Testis (tissue), 3 donors: ENCODE measurements around the gene FLNB. TPM values are rescaled to one million over a fixed set of nuclear protein-coding genes. Genes with fewer than 3 reads are reported as not detected.

Experiments
- DNase-seq: peaks from one replicate; pipeline ENCODE4 v3.0.0-alpha.2; 2019
- H3K27ac ChIP-seq, 2 donors: fragments of 200-600 bp; sonication (generic); one replicate each; pipeline ENCODE4 v1.5.1; 2019
- H3K27me3 ChIP-seq: fragments of 200-600 bp; sonication (generic); one replicate; pipeline ENCODE4 v1.5.1; 2019
- H3K36me3 ChIP-seq: fragments of 200-600 bp; sonication (generic); one replicate; pipeline ENCODE4 v1.5.1; 2017; ENCODE audit warnings: low read depth; ENCODE audit errors: missing control alignments
- H3K4me1 ChIP-seq: fragments of 200-600 bp; sonication (generic); one replicate; pipeline ENCODE4 v1.5.1; 2019
- H3K4me3 ChIP-seq, 2 donors: fragments of 200-600 bp; sonication (generic); one replicate each; pipeline ENCODE4 v1.5.1; 2017 to 2019
- H3K9me3 ChIP-seq: fragments of 200-600 bp; sonication (generic); one replicate; pipeline ENCODE4 v1.5.1; 2017
- POLR2A ChIP-seq: fragments of 450-650 bp; IDR thresholded peaks from one replicate; pipeline ENCODE4 v1.6.1; 2017; ENCODE audit warnings: antibody characterized with exemption, mild to moderate bottlenecking, moderate library complexity
- WGBS, 2 donors: methylation state at CpG; one replicate each; pipeline ENCODE4 v1.1.5; 2018; 5-methylcytosine and 5-hydroxymethylcytosine counted together
- intact Hi-C: fragments of 100-400 bp; cut with DNase I; formaldehyde crosslinking; loops from one replicate; pipeline ENCODE4 v1.15.1; 2023; ENCODE audit warnings: low total_unique reads
- polyA plus RNA-seq: library from polyadenylated mRNA; stranded (reverse); fragments of 350-450 nt; fragmentation: Illumina TruSeq; extraction: RNeasy Lipid Tissue Mini Kit (QIAGEN cat#74804); gene quantifications from one replicate; pipeline ENCODE4 v1.2.3, GENCODE V29; 2014; ENCODE audit warnings: low read depth, low replicate concordance; ENCODE audit not compliant: insufficient read depth
- total RNA-seq, 2 donors: library from RNA; depleted of rRNA; stranded (reverse); fragments of >200 nt; gene quantifications; one replicate each; pipeline ENCODE4 v1.2.3, GENCODE V29; 2016
- TF ChIP-seq, protein P1 (sequence below), 3 experiments: fragments of 450-650 bp in 2 of 3; fragments of 200-600 bp in 1 of 3; sonication (generic) in 1 of 3; IDR thresholded peaks; one replicate each; pipeline ENCODE4 v1.5.1; 2016 to 2019; ENCODE audit warnings: antibody characterized with exemption in 3 of 3, mild to moderate bottlenecking in 2 of 3, moderate library complexity in 1 of 3

The FLNB gene
- total and polyA plus RNA-seq, 3 donors from 2014 or later, result 105 to 199 (median 166) TPM

DNA sequence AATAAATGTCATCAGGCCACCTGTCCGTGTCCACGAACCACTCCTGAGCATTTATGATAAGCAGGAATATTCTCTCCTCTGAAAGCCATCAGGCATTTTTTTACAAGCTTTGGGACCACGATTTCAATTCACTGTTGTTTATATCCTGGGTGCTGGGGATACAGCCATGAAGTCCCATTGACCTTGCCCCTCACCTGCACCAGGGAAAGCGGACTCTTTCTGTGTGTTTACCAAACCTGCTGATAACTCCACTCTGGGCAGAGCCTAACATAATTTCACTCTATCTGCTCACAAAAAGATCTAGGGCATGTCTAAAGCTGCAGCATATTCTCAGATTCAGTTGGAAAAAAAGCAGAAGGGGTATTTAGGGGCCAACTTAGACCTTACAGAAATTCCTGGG, 197.8 kb downstream of the FLNB start:
- TF ChIP-seq, protein P1, sequence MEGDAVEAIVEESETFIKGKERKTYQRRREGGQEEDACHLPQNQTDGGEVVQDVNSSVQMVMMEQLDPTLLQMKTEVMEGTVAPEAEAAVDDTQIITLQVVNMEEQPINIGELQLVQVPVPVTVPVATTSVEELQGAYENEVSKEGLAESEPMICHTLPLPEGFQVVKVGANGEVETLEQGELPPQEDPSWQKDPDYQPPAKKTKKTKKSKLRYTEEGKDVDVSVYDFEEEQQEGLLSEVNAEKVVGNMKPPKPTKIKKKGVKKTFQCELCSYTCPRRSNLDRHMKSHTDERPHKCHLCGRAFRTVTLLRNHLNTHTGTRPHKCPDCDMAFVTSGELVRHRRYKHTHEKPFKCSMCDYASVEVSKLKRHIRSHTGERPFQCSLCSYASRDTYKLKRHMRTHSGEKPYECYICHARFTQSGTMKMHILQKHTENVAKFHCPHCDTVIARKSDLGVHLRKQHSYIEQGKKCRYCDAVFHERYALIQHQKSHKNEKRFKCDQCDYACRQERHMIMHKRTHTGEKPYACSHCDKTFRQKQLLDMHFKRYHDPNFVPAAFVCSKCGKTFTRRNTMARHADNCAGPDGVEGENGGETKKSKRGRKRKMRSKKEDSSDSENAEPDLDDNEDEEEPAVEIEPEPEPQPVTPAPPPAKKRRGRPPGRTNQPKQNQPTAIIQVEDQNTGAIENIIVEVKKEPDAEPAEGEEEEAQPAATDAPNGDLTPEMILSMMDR (IDR thresholded peaks at IDR 0.05), result no peak
- TF ChIP-seq POLR2A, result no peak
- H3K36me3 ChIP-seq, result no peaks in the 10 kb centered on the region
- H3K9me3 ChIP-seq, result no peaks in the 10 kb centered on the region
- intact Hi-C loops, result no loop called here
- H3K4me1 ChIP-seq, result no peaks in the 10 kb centered on the region
- 85 to 89% methylated on average over 2 to 4 of the region's 4 CpGs for WGBS, 2 donors
- no peaks in the 10 kb centered on the region for H3K27me3 ChIP-seq
- H3K27ac ChIP-seq, result no peak overlapping the region
- H3K4me3 ChIP-seq, result no peak overlapping the region
- DNase-seq, result no peak

DNA sequence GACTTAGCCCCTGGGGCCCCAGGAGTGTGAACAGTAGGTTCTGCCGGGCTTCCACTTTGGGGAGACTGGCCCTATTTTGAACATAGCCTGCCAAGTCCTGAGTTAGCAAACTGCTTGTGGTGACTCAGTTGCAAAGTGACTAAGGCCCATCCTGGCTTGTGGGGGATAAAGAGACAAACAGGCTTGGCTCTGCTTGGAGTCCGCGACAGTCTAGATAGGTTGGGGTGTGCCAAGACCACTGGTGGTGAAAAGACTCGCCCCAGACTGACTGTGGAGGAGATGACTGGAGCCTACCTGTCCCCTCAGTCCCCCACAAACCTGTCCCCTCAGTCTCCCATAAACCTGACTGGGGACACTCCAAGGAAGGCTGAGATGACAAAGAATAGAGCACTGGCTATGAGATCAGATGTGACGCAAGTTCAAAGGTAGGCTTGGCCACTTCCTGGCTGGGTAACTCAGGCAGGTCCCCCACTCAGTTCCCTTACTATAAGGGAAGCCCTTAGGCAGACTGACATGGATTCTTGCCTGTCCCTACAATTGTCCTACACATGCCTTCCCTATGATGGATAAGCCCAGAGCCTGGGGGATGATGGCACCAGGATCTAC, 198.3 kb downstream of the FLNB start:
- no peak overlapping the region for H3K27ac ChIP-seq
- H3K27me3 ChIP-seq, result no peaks in the 10 kb centered on the region
- 75 to 91% methylated on average over 1 to 5 of the region's 5 CpGs for WGBS, 2 donors
- no peak overlapping the region for H3K4me3 ChIP-seq
- no peaks in the 10 kb centered on the region for H3K36me3 ChIP-seq
- no peaks in the 10 kb centered on the region for H3K4me1 ChIP-seq
- H3K9me3 ChIP-seq, result no peaks in the 10 kb centered on the region
- TF ChIP-seq, protein P1 (IDR thresholded peaks at IDR 0.05), result no peak
- TF ChIP-seq POLR2A, result no peak
- DNase-seq, result no peak
- intact Hi-C loops, result no loop called here

DNA sequence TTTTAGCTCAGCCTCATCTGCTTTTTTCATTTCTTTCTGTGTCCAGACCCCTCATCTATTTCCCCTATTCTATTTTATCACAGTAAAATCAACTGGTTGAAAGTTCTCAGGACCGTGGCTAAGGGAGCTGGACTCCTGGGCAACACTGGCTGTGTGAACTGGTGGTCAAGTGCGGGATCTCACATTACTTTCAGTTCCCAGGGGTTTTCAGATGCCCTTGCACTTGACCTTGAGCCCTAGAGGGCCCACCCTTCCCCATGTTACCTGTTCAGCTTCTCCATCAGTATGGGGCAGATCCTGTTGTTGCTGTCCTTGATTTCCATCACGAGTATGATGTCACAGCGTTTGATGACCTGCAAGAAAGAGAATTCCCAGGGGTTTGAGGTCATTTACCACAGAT, 199.7 kb downstream of the FLNB start:
- H3K9me3 ChIP-seq, result no peaks in the 10 kb centered on the region
- H3K27ac ChIP-seq, result no peak overlapping the region
- H3K27me3 ChIP-seq, result no peaks in the 10 kb centered on the region
- no peaks in the 10 kb centered on the region for H3K4me1 ChIP-seq
- intact Hi-C loops, result no loop called here
- TF ChIP-seq, protein P1 (IDR thresholded peaks at IDR 0.05), result no peak
- no peak for TF ChIP-seq POLR2A
- WGBS, 2 donors, result 87 to 98% methylated on average over 4 of the region's 4 CpGs
- H3K36me3 ChIP-seq, result no peaks in the 10 kb centered on the region
- DNase-seq, result no peak
- H3K4me3 ChIP-seq, result no peak overlapping the region

DNA sequence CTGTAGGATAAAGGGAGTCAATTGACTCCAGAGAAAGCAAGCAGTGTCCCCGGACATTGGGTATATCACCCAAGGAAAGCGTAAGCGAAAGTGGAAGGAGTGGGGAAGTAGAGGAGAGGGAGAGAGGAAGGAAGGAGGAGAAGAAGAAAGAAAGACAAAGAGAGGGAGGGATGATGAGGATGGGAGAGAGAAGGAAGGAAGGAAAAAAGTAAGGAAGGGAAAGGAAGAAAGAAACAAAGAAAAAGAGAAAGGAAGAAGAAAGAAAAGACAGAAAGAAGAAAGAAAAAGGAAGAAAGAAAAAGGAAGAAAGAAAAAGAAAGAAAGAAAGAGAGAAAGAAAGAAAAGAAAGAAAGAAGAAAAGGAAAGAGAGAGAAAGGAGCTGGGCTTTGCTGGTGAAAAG, 201.7 kb downstream of the FLNB start:
- DNase-seq, result no peak
- H3K4me3 ChIP-seq, result no peak overlapping the region
- H3K36me3 ChIP-seq, result no peaks in the 10 kb centered on the region
- intact Hi-C loops, result no loop called here
- 83 to 91% methylated on average over 3 of the region's 3 CpGs for WGBS, 2 donors
- H3K27me3 ChIP-seq, result no peaks in the 10 kb centered on the region
- H3K4me1 ChIP-seq, result no peaks in the 10 kb centered on the region
- no peaks in the 10 kb centered on the region for H3K9me3 ChIP-seq
- TF ChIP-seq POLR2A, result no peak
- TF ChIP-seq, protein P1 (IDR thresholded peaks at IDR 0.05), result no peak
- H3K27ac ChIP-seq, result no peak overlapping the region

DNA sequence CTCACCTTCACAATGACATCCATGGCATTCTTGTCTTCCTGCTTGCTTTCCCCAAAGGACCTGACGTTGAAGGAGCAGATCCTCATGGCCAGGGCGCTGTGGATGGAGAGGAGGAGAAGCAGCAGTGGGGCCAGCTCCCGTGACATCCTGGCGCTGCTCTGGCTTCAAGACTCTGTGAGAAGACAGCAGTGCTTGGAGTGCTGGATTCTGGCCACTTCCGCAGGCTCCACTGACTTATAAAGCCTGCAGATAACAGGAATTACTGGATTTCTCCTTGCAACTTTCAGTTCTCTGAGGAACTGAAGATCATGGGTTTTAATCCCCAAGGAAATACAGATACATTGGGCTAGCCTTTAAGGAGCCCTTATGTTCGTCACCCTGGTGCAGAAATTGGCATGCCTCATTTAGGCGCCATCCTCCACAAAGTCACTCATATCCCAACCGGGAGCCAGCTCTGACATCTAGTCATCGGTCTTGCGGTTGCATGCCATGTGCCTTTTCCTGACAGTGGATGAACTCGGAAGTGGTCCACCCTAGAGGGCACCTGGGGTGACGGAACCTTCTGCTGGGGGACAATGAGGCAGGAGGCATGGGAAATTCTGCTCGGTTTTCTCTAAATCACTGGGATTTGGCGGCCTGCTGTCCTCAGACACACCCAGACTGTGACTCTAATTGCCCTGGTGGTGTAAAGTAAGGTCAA, 202.7 kb downstream of the FLNB start, which contains the start of gene DNASE1L3:
DNASE1L3 (minus strand) TSS at position 212 of the 700 bp plus-strand sequence; CDS start at position 146, 66 bp downstream.
- 69 to 75% methylated on average over 14 of the region's 14 CpGs for WGBS, 2 donors
- peak; percentile 69 for DNase-seq
- Histone ChIP-seq H3K36me3 (no peaks in the 10 kb centered on the region), H3K27ac (no peak within 1 kb of the TSS), H3K4me3 (no peak within 1 kb of the TSS), H3K27me3 (no peaks in the 10 kb centered on the region), H3K4me1 (no peaks in the 10 kb centered on the region), H3K9me3 (no peaks in the 10 kb centered on the region)
- intact Hi-C loops, result no loop called here
- no peak for TF ChIP-seq POLR2A
- TF ChIP-seq, protein P1 (IDR thresholded peaks at IDR 0.05), result no peak
